IPS-20b (cell line): ENCODE data around the gene SLC29A1.
A peak's percentile ranks its signal among the peaks of the same experiment; 100 is the strongest.

Source experiments
- H3K27ac ChIP-seq: one replicate; pipeline ENCODE4 v1.5.1; 2013; ENCODE audit warnings: low read length
- H3K27me3 ChIP-seq: 2 replicates; pipeline ENCODE4 v1.6.1; 2013; ENCODE audit warnings: mild to moderate bottlenecking, low read length, inconsistent platforms; ENCODE audit not compliant: insufficient read depth
- H3K36me3 ChIP-seq: 2 replicates; pipeline ENCODE4 v1.6.1; 2013; ENCODE audit warnings: low read depth, mild to moderate bottlenecking, inconsistent platforms, low read length, moderate library complexity; ENCODE audit not compliant: insufficient read depth
- H3K4me1 ChIP-seq: 2 replicates; pipeline ENCODE4 v1.6.1; 2013; ENCODE audit warnings: mild to moderate bottlenecking, control low read depth, inconsistent platforms, low read length, moderate library complexity; ENCODE audit not compliant: insufficient read depth
- H3K4me3 ChIP-seq: 2 replicates; pipeline ENCODE4 v1.5.1; 2013; ENCODE audit warnings: mild to moderate bottlenecking, low read length, inconsistent platforms
- H3K9ac ChIP-seq: 2 replicates; pipeline ENCODE4 v1.6.1; 2013; ENCODE audit warnings: low read depth, mild to moderate bottlenecking, inconsistent platforms, low read length, moderate library complexity
- H3K9me3 ChIP-seq: 2 replicates; pipeline ENCODE4 v1.6.1; 2013; ENCODE audit warnings: mild to moderate bottlenecking, low read depth, low read length, inconsistent platforms; ENCODE audit not compliant: insufficient read depth

SLC29A1 gene

DNA sequence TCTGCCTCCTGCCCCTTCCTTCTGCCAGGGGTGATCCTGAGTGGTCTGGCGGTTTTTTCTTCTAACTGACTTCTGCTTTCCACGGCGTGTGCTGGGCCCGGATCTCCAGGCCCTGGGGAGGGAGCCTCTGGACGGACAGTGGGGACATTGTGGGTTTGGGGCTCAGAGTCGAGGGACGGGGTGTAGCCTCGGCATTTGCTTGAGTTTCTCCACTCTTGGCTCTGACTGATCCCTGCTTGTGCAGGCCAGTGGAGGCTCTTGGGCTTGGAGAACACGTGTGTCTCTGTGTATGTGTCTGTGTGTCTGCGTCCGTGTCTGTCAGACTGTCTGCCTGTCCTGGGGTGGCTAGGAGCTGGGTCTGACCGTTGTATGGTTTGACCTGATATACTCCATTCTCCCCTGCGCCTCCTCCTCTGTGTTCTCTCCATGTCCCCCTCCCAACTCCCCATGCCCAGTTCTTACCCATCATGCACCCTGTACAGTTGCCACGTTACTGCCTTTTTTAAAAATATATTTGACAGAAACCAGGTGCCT lies 10.2 kb downstream of the SLC29A1 start:
- H3K27ac ChIP-seq = no peak overlapping the region

GRCh38 chr6:44234101-44235025 lies 11.0 kb downstream of the SLC29A1 start:
- no peaks in the 10 kb centered on the region for H3K9me3 ChIP-seq
- peaks cover 8% of the 10 kb centered on the region for H3K4me1 ChIP-seq
- peaks cover 14% of the 10 kb centered on the region for H3K27me3 ChIP-seq
- no peak overlapping the region for H3K9ac ChIP-seq
- no peak overlapping the region for H3K27ac ChIP-seq
- no peak overlapping the region for H3K4me3 ChIP-seq
- peaks cover 61% of the 10 kb centered on the region for H3K36me3 ChIP-seq

More for the DNA sequence above, 10.2 kb downstream of the SLC29A1 start:
- Histone ChIP-seq H3K27me3 (peaks cover 7% of the 10 kb centered on the region), H3K9me3 (no peaks in the 10 kb centered on the region), H3K9ac (no peak overlapping the region), H3K4me3 (no peak overlapping the region), H3K36me3 (peaks cover 68% of the 10 kb centered on the region), H3K4me1 (peaks cover 8% of the 10 kb centered on the region)

- peaks cover 8% of the 10 kb centered on the region for H3K4me1 ChIP-seq
- peaks cover 15% of the 10 kb centered on the region for H3K27me3 ChIP-seq
- H3K27ac ChIP-seq = no peak overlapping the region
- H3K9ac ChIP-seq = no peak overlapping the region
- H3K9me3 ChIP-seq = no peaks in the 10 kb centered on the region
- no peak overlapping the region for H3K4me3 ChIP-seq
- H3K36me3 ChIP-seq = peaks cover 52% of the 10 kb centered on the region
These were observed 11.9 kb downstream of the SLC29A1 start for GRCh38 chr6:44235269-44235668.

DNA sequence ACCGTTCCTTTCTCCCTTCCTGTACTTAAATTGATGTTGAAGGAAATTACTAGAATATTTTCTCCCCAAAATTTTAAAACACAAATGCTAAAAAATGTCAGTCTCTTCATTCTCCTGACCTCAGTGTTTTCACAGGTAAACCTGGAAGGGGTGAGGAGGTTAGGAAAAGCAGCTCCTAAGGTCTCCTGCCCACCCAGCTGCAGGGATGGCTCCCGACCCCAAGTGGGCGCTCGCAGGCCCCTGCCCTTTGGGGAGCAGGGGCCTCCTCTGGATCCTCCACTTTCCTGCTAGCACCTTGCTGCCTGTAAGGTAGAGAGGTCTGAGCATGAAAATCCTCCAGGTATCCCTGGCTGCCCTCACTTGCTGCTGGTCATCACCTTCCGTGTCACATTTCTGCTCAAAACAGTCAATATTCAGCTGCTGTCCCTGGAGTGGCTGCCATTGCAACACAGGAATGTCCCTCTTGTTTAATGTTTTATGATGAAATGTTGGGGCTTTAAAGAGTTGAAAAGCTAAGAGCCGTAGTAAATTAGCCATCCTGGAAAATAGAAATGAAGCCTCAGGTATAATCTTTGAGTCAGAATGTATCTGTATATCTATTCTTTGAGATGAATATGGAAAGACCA lies 12.6 kb downstream of the SLC29A1 start:
- Histone ChIP-seq H3K9me3 (no peaks in the 10 kb centered on the region), H3K4me3 (no peak overlapping the region), H3K9ac (no peak overlapping the region), H3K4me1 (peaks cover 8% of the 10 kb centered on the region), H3K27ac (no peak overlapping the region), H3K36me3 (peaks cover 45% of the 10 kb centered on the region), H3K27me3 (peaks cover 15% of the 10 kb centered on the region)

GRCh38 chr6:44237021-44237812 lies 13.8 kb downstream of the SLC29A1 start:
- H3K9me3 ChIP-seq = no peaks in the 10 kb centered on the region
- peaks cover 15% of the 10 kb centered on the region for H3K27me3 ChIP-seq
- H3K9ac ChIP-seq = peak overlapping the region; percentile 76; the same call in 1 of the 2 replicates
- H3K4me1 ChIP-seq = peaks cover 8% of the 10 kb centered on the region
- H3K36me3 ChIP-seq = peaks cover 33% of the 10 kb centered on the region
- H3K4me3 ChIP-seq = peak overlapping the region; percentile 68
- peak overlapping the region; percentile 4 for H3K27ac ChIP-seq

DNA sequence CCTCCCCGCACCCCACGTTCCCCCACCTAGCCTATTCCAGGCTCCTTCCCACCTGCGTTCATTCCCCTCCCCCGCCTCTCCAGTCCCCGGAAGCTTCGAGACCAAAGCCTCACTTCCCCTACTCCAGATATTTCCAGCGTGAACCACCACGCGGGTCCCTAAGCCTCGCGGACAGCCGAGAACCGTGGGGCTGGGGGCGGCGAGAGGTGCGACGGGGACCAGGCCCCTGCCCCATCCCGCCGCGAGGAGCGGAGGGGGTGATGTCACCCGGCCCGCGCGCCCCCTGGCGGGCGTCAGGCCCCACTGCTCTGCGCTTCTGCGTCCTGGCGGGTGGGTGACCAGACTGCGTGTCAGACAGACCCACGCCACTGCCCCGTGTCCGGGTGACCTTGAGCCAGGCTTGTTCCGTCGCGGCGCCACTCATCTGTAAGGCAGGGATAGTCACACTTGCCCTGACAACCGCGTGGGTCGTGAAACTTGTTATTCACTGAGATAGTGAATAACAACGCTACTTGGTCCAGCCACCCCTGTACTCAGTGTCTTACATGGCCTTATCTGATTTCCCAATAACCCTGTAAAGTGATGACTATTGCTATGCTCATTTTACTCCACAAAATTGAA lies 14.5 kb downstream of the SLC29A1 start:
- H3K4me3 ChIP-seq = peak overlapping the region; percentile 68
- peak overlapping the region; percentile 76; the same call in 1 of the 2 replicates for H3K9ac ChIP-seq
- peaks cover 8% of the 10 kb centered on the region for H3K4me1 ChIP-seq
- H3K27ac ChIP-seq = peak overlapping the region; percentile 4
- no peaks in the 10 kb centered on the region for H3K9me3 ChIP-seq
- H3K36me3 ChIP-seq = peaks cover 26% of the 10 kb centered on the region; the same call in 1 of the 2 replicates
- H3K27me3 ChIP-seq = peaks cover 20% of the 10 kb centered on the region

DNA sequence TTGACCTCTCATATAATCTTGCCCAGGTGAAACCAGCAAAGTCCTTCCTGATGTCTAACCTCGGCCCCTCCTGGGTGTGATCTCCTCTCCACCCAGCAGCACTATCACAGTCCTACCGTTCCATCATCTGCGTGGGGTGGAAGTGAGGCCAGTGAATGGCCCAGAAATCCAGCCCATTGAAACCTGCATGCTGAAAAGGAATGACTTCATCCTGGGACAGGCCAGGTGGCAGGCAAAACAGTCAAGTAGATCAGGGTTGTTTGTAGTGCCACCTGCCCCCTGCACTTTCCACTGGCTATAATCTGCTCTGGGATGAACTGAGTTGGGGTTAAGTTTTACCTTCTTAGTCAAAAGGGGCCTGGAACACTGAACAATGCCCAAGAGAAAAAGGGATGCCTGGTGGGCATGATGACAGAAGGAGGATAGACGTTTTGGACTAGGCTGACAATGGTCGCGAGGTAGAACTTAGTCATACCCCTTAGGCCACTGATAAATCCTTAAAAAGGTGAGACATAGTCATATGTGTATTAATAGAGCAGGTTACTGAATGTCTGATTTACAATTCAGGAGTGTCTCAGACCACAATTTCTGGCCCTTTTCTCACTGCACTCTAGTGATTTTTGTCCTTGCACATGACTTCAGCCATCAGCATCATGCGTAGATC lies 15.4 kb downstream of the SLC29A1 start:
- Histone ChIP-seq H3K27ac (no peak overlapping the region), H3K4me3 (no peak overlapping the region), H3K36me3 (peaks cover 17% of the 10 kb centered on the region; the same call in 1 of the 2 replicates), H3K4me1 (peaks cover 8% of the 10 kb centered on the region), H3K9ac (no peak overlapping the region), H3K27me3 (peaks cover 20% of the 10 kb centered on the region), H3K9me3 (no peaks in the 10 kb centered on the region)

GRCh38 chr6:44243345-44243744 lies 19.9 kb downstream of the SLC29A1 start:
- Histone ChIP-seq H3K4me1 (peaks cover 6% of the 10 kb centered on the region), H3K9ac (no peak overlapping the region), H3K27ac (no peak overlapping the region), H3K36me3 (peaks cover 10% of the 10 kb centered on the region), H3K27me3 (peaks cover 21% of the 10 kb centered on the region), H3K4me3 (no peak overlapping the region), H3K9me3 (no peaks in the 10 kb centered on the region)

DNA sequence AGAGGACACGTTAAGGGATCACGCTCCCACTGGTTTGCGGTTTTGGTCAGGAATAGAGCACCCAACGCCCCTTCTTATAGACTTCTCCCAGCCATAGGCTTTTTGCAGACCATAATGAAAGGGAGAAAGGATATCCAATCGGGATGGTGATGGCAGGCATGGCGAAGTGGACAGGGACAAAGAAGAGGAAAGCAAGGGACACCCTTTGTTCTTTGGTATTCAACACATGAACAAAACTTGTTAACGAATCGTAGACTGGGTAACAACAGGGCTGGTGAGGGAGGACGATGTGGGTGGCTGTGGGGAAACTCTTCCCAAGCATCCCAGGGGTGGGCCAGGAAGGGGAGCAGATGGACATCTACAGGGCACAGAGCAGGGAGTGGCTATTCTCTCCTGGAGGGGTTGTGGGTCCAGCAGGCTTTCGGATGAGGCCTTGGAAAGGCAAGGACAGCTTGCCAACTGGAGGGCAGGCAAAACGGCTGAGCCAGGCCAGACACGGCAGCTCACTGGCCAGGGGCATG lies 22.1 kb downstream of the SLC29A1 start:
- Histone ChIP-seq H3K4me3 (peak overlapping the region; percentile 97), H3K27me3 (peaks cover 10% of the 10 kb centered on the region), H3K36me3 (peaks cover 31% of the 10 kb centered on the region), H3K9ac (peak overlapping the region; percentile 55; the same call in 1 of the 2 replicates), H3K27ac (no peak overlapping the region), H3K4me1 (peaks cover 18% of the 10 kb centered on the region), H3K9me3 (no peaks in the 10 kb centered on the region)

DNA sequence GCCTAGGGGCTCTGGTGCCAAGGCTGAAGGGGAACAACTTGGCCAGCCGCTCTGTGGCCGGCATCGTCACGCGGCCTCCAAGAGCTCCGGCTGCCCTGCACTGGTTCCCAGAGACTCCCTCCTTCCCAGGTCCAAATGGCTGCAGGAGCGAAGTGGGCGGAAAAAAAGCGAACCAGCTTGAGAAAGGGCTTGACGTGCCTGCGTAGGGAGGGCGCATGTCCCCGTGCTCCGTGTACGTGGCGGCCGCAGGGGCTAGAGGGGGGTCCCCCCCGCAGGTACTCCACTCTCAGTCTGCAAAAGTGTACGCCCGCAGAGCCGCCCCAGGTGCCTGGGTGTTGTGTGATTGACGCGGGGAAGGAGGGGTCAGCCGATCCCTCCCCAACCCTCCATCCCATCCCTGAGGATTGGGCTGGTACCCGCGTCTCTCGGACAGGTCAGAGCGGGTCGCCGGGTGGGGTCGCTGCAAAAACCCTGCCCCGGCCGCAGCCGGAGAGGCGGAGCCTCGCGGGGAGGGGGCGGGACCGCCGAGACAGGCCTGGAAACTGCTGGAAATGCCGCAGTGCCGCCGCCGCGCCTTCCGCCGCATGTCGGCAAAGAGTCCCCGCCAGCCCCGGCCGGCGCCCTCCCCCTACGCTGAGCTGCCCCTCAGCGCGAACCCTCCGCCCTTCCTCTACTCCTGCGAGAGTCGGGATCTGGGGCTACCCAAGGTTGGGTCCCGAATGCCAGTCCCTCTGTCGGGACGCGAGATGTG lies 22.7 kb downstream of the SLC29A1 start:
- Histone ChIP-seq H3K36me3 (peaks cover 37% of the 10 kb centered on the region), H3K4me1 (peaks cover 18% of the 10 kb centered on the region), H3K27ac (peak overlapping the region; percentile 91), H3K9ac (peak overlapping the region; percentile 99), H3K9me3 (no peaks in the 10 kb centered on the region), H3K27me3 (peaks cover 10% of the 10 kb centered on the region), H3K4me3 (peak overlapping the region; percentile 97)
